Activated T-helper 1 cell treated with anti-CD3 and anti-CD28 coated beads, Interleukin-12 subunit alpha, Interleukin-12 subunit beta, Interleukin-2, Interleukin-4 antibody, amounts not matched to agents 30 ng/mL and 10 ng/mL and 1 ng/mL, durations not matched to agents 14 hours and 24 hours and 36 hours (primary cell): ENCODE results near the gene AMY2B. TPM values are rescaled to one million over a fixed set of nuclear protein-coding genes. Genes with fewer than 3 reads are reported as not detected.
"Not testable (repeated sequence)": the region's sequence is repeated elsewhere in the genome, so short reads cannot be mapped to it uniquely, and the experiment has no call there.

ENCODE experiments used
- DNase-seq: peaks from one replicate; pipeline ENCODE4 v3.0.0; 2021; ENCODE audit warnings: low spot score
- H3K27ac Mint-ChIP-seq: one replicate; pipeline ENCODE4 v1.8.0; 2021; ENCODE audit warnings: mild to moderate bottlenecking, mixed read lengths
- H3K27me3 Mint-ChIP-seq: one replicate; pipeline ENCODE4 v1.8.0; 2022; ENCODE audit warnings: mild to moderate bottlenecking, moderate library complexity, mixed read lengths; ENCODE audit not compliant: insufficient read depth
- H3K36me3 Mint-ChIP-seq: one replicate; pipeline ENCODE4 v1.8.0; 2021; ENCODE audit warnings: low read depth, mixed read lengths
- H3K4me1 Mint-ChIP-seq: one replicate; pipeline ENCODE4 v1.8.0; 2021; ENCODE audit warnings: low read depth, mixed read lengths
- H3K4me3 Mint-ChIP-seq: one replicate; pipeline ENCODE4 v1.8.0; 2021; ENCODE audit warnings: mild to moderate bottlenecking, moderate library complexity, mixed read lengths
- H3K9me3 Mint-ChIP-seq: one replicate; pipeline ENCODE4 v1.8.0; 2021; ENCODE audit warnings: mixed read lengths
- intact Hi-C: fragments of 100-400 bp; cut with micrococcal nuclease; formaldehyde crosslinking; loops from one replicate; pipeline ENCODE4 v1.15.1; 2024
- total RNA-seq: library from RNA; stranded (reverse); gene quantifications from 2 replicates; pipeline ENCODE4 v1.2.3, GENCODE V29; 2022

Gene AMY2B
- total RNA-seq, result 3.4 and 3.9 TPM in 2 replicates

- H3K4me3 Mint-ChIP-seq, intact Hi-C loops, H3K27me3 Mint-ChIP-seq, DNase-seq, H3K9me3 Mint-ChIP-seq, H3K36me3 Mint-ChIP-seq, H3K4me1 Mint-ChIP-seq, H3K27ac Mint-ChIP-seq: not testable (repeated sequence)
Measured at GRCh38 chr1:103571289-103571688, at the start of gene AMY2B. Gene AMY2B (plus strand): TSS chr1:103571589. CDS start chr1:103571603, 14 bp downstream.

- DNase-seq, result no peak
- intact Hi-C loops, result no loop called here
- Mint-ChIP-seq H3K4me3 (no peak overlapping the region), H3K36me3 (peaks cover 5% of the 10 kb centered on the region), H3K4me1 (peaks cover 26% of the 10 kb centered on the region), H3K9me3 (no peaks in the 10 kb centered on the region), H3K27ac (no peak overlapping the region), H3K27me3 (peaks cover 6% of the 10 kb centered on the region)
Measured at GRCh38 chr1:103523346-103523745, 48.0 kb upstream of the AMY2B start.

- peaks cover 13% of the 10 kb centered on the region for H3K36me3 Mint-ChIP-seq
- peaks cover 6% of the 10 kb centered on the region for H3K27me3 Mint-ChIP-seq
- intact Hi-C loops, result loop anchor here (1.0 kb wide), 1 partner anchor 159 kb away; no protein-coding TSS in a partner anchor
- peak overlapping the region; percentile 79 for H3K4me3 Mint-ChIP-seq
- no peak for DNase-seq
- H3K4me1 Mint-ChIP-seq, result peaks cover 39% of the 10 kb centered on the region
- H3K27ac Mint-ChIP-seq, result peak overlapping the region; percentile 32
- H3K9me3 Mint-ChIP-seq, result no peaks in the 10 kb centered on the region
Measured at GRCh38 chr1:103525114-103525606, 46.2 kb upstream of the AMY2B start.

GRCh38 chr1:103525607-103526507 lies 45.5 kb upstream of the AMY2B start, which contains the start of gene RNPC3:
Gene RNPC3 (plus strand): TSS chr1:103525699. CDS start chr1:103526071, 372 bp downstream.
- H3K9me3 Mint-ChIP-seq, result no peaks in the 10 kb centered on the region
- peaks cover 6% of the 10 kb centered on the region for H3K27me3 Mint-ChIP-seq
- peak; percentile 80 for DNase-seq
- peak within 1 kb of the TSS; percentile 99 for H3K27ac Mint-ChIP-seq
- intact Hi-C loops, result loop anchor here (1.0 kb wide), 1 partner anchor 160 kb away; no protein-coding TSS in a partner anchor
- H3K4me3 Mint-ChIP-seq, result peak within 1 kb of the TSS; percentile 98
- peaks cover 17% of the 10 kb centered on the region for H3K36me3 Mint-ChIP-seq
- H3K4me1 Mint-ChIP-seq, result peaks cover 44% of the 10 kb centered on the region

GRCh38 chr1:103527331-103527730 lies 44.1 kb upstream of the AMY2B start:
- intact Hi-C loops, result no loop called here
- no peaks in the 10 kb centered on the region for H3K9me3 Mint-ChIP-seq
- H3K4me1 Mint-ChIP-seq, result peaks cover 57% of the 10 kb centered on the region
- peaks cover 6% of the 10 kb centered on the region for H3K27me3 Mint-ChIP-seq
- peak overlapping the region; percentile 64 for H3K27ac Mint-ChIP-seq
- H3K4me3 Mint-ChIP-seq, result peak overlapping the region; percentile 82
- no peak for DNase-seq
- peaks cover 28% of the 10 kb centered on the region for H3K36me3 Mint-ChIP-seq

- Mint-ChIP-seq H3K4me3 (no peak overlapping the region), H3K27me3 (no peaks in the 10 kb centered on the region), H3K36me3 (peaks cover 36% of the 10 kb centered on the region), H3K4me1 (peaks cover 58% of the 10 kb centered on the region), H3K27ac (no peak overlapping the region), H3K9me3 (no peaks in the 10 kb centered on the region)
- no peak for DNase-seq
- intact Hi-C loops, result no loop called here
Measured at GRCh38 chr1:103529746-103530145, 41.6 kb upstream of the AMY2B start.

GRCh38 chr1:103538226-103538625 lies 33.2 kb upstream of the AMY2B start:
- intact Hi-C loops, result no loop called here
- H3K36me3 Mint-ChIP-seq, result peaks cover 36% of the 10 kb centered on the region

GRCh38 chr1:103541431-103541830 lies 30.0 kb upstream of the AMY2B start:
- Mint-ChIP-seq H3K36me3 (peaks cover 43% of the 10 kb centered on the region), H3K27me3 (no peaks in the 10 kb centered on the region), H3K4me3 (no peak overlapping the region), H3K9me3 (no peaks in the 10 kb centered on the region), H3K4me1 (no peaks in the 10 kb centered on the region), H3K27ac (no peak overlapping the region)
- DNase-seq, result no peak
- intact Hi-C loops, result no loop called here

More at GRCh38 chr1:103538226-103538625, 33.2 kb upstream of the AMY2B start:
- no peak overlapping the region for H3K4me3 Mint-ChIP-seq
- DNase-seq, result no peak
- no peaks in the 10 kb centered on the region for H3K9me3 Mint-ChIP-seq
- no peak overlapping the region for H3K27ac Mint-ChIP-seq
- no peaks in the 10 kb centered on the region for H3K27me3 Mint-ChIP-seq
- H3K4me1 Mint-ChIP-seq, result peaks cover 6% of the 10 kb centered on the region

- DNase-seq, result no peak
- Mint-ChIP-seq H3K4me1 (no peaks in the 10 kb centered on the region), H3K36me3 (peaks cover 33% of the 10 kb centered on the region), H3K4me3 (no peak overlapping the region), H3K9me3 (no peaks in the 10 kb centered on the region), H3K27ac (no peak overlapping the region), H3K27me3 (no peaks in the 10 kb centered on the region)
- intact Hi-C loops, result no loop called here
Measured at GRCh38 chr1:103546496-103546895, 24.9 kb upstream of the AMY2B start.

GRCh38 chr1:103547840-103548239 lies 23.5 kb upstream of the AMY2B start:
- H3K27me3 Mint-ChIP-seq, result no peaks in the 10 kb centered on the region
- no peaks in the 10 kb centered on the region for H3K9me3 Mint-ChIP-seq
- H3K27ac Mint-ChIP-seq, result no peak overlapping the region
- DNase-seq, result no peak
- no peak overlapping the region for H3K4me3 Mint-ChIP-seq
- intact Hi-C loops, result no loop called here
- H3K4me1 Mint-ChIP-seq, result no peaks in the 10 kb centered on the region
- H3K36me3 Mint-ChIP-seq, result peaks cover 27% of the 10 kb centered on the region

GRCh38 chr1:103560427-103560826 lies 11.0 kb upstream of the AMY2B start:
- H3K27ac Mint-ChIP-seq, result no peak overlapping the region
- intact Hi-C loops, result no loop called here

GRCh38 chr1:103561124-103561523 lies 10.3 kb upstream of the AMY2B start:
- H3K36me3 Mint-ChIP-seq, H3K4me3 Mint-ChIP-seq, H3K27ac Mint-ChIP-seq, H3K4me1 Mint-ChIP-seq, H3K9me3 Mint-ChIP-seq, DNase-seq, intact Hi-C loops, H3K27me3 Mint-ChIP-seq: not testable (repeated sequence)

More at GRCh38 chr1:103560427-103560826, 11.0 kb upstream of the AMY2B start:
- Mint-ChIP-seq H3K27me3 (no peaks in the 10 kb centered on the region), H3K4me1 (no peaks in the 10 kb centered on the region), H3K36me3 (peaks cover 12% of the 10 kb centered on the region), H3K9me3 (no peaks in the 10 kb centered on the region), H3K4me3 (no peak overlapping the region)
- no peak for DNase-seq
